NCI-H2171 treated with DMSO at 0.1 percent for 48 hours (cell line): ENCODE results near the gene PNMA6E.
A peak's percentile ranks its signal among the peaks of the same experiment; 100 is the strongest.

Experiments
- DNase-seq: peaks from one replicate; lab custom pipeline; 2025; lab: John Stamatoyannopoulos, UW

The PNMA6E gene

DNA sequence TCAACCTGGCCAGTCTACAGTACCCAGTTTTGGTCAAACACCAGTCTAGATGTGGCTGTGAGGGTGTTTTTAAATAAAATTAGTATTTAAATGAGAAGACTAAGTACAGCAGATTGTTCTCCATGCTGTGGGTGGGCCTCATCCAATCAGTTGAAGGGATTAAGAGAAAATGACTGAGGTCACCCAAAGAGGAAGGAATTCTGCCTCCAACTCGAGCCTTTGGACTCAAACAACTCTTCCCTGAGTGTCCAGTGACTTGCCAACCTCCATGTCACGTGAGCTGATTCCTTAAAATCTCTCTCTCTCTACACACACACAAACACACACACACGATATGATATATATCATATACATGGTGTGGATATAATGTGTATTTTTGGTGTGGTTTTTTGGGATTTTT lies 34.7 kb upstream of the PNMA6E start:
- DNase-seq = no peak

DNA sequence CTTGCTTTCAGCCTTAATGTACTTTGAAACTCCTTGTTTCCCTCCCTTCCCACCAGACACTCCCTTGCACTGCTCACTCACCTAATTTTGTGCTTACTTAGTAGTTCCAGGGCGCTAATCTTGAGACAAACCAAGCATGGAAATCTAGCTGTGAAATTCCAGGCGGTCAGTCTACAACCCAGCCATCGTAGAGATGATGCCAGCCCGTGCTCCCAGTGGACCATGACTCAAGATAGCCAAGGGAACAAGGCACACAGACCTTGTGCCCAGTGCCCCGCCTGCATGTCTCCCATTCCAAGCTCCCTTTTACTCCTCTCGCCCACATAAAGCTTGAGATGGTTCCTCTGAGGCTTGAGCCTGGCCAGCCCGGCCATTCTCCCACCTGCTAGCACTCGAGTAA lies 33.7 kb upstream of the PNMA6E start:
- DNase-seq = no peak

DNA sequence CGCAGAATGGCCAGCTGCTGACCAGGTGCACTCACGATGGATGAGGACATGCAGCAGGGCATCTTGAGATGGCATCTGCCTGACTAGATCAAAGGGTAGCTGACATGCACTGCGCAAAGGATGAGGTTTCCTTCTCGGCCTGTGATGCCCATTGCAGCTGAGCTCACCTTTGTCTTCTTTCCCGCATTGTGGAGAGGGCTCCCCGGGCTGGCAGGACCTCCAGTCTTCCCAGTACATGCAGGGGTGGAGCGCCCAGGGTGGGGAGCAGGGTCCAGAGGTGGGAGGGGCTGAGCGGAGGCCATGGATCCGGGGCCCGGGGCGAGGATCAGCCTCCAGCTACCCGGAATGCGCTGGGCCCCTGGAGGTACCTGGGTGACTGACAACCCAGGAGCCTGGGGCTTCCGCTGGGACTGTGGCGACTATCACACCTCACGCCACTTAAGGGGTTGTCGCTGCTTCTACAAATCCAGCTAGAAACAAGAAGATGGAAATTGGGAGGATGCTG lies 32.7 kb upstream of the PNMA6E start:
- no peak for DNase-seq

DNA sequence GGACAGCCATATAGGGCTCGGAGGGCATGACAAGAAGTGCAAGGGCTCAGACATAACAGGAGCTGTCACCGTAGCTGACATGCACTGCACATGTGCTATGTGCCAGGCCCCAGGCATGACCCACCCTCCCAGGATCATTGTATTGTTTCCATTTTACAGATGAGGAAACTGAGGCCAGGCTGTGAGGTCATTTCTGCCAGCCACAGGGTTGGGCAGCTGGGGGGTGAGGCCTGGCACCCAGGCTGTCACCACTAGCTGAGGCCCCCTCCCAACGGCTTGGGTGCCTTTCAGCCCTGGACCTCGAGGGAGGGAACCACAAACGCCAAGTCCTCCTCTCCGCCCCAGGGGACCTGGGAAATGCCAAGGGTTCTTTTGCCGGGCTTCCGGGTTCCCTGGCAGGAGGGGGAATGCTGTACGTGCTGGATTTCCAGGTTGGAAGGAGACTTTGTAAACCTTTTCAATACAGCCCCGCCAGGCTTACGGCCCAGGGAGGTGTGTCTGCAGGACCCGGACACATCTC lies 32.1 kb upstream of the PNMA6E start:
- no peak for DNase-seq

DNA sequence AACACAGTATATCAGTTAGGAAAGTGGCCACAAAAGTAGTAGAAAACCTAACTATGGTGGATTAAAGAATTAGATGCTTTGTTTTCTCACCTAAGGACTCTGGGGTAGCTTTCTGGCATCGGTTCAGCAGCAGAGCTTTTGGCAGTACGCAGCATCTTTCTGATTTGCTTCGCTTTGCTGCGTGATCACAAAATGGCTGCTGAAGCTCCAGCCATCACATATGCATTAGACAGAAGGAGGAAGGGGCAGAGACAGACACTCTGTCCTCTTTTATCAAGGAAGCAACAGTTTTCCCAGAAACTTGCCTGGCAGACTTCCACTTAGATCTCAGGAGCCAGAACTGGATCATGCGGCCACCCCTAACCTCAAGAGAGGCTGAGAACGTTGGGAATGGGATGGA lies 29.6 kb upstream of the PNMA6E start:
- no peak for DNase-seq

DNA sequence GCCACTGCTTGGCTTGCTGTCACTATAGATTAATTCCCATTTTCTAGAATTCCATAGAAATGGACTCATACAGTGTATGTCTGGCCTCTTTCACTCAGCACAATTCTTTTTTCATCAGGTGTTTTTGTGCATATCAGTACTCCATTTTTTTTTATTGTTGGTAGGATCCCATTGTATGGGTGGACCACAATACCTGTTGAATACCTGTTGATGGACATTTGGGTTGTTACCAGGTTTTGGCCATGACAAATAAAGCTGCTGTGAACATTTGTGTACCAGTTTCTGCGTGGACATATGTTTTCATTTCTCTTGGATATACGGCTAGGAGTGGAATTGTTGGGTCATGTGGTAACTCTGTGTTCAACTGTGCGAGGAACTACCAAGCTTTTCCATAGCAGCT lies 25.1 kb upstream of the PNMA6E start:
- DNase-seq = no peak

DNA sequence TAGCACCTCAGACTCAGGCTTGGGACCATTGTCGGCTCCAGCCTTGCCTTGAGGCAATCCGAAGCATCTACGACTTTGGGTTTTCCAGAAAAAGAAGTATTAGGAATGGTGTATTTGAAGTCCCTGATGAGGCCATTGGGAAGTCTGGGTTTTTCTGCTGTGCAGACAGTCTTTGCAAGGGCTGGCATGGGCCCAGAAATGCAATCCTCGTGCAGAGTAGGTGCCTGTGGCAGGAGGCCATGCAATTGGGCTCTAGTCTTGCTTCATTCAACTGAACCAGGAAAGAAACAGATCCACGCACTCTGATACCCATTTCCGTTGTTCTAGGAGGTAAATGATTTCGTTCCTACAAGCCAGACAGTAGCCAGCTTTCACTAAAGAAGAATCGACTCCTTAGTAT lies 22.5 kb upstream of the PNMA6E start:
- no peak for DNase-seq

DNA sequence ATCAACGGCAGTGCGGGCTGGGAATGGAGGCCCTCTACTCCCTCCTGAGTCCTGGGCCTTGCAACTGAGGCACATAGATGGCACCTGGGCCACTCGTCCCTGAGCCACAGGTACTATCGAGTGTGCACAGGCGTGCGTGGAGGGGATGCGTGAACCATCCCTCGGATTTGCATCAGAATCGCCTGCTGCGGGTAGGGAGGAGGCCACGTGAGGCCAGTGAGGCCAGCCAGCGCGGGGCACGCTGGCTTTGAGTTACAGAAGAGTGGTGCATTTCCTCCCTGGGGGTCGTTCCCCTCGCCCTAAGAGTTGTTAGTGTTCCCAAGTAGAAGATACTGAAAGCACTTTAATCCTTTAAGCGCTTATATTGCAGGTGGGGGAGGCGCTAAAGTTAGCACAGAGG lies 20.7 kb upstream of the PNMA6E start:
- DNase-seq = no peak

DNA sequence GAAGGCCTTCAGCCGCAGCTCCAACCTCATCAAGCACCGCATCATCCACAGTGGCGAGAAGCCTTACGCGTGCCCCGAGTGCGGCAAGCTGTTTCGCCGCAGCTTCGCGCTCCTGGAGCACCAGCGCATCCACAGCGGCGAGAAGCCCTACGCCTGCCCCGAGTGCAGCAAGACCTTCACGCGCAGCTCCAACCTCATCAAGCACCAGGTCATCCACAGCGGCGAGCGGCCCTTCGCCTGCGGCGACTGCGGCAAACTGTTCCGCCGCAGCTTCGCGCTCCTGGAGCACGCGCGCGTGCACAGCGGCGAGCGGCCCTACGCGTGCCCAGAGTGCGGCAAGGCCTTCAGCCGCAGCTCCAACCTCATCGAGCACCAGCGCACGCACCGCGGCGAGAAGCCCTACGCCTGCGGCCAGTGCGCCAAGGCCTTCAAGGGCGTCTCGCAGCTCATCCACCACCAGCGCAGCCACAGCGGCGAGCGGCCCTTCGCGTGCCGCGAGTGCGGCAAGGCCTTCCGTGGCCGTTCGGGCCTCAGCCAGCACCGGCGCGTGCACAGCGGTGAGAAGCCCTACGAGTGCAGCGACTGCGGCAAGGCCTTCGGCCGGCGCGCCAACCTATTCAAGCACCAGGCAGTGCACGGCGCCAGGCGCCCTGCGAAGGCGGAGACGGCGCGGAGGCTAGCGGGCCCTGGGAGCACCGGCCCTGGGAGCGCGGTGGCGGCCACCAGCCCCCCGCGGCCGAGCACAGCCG lies 19.9 kb upstream of the PNMA6E start:
- DNase-seq = no peak

DNA sequence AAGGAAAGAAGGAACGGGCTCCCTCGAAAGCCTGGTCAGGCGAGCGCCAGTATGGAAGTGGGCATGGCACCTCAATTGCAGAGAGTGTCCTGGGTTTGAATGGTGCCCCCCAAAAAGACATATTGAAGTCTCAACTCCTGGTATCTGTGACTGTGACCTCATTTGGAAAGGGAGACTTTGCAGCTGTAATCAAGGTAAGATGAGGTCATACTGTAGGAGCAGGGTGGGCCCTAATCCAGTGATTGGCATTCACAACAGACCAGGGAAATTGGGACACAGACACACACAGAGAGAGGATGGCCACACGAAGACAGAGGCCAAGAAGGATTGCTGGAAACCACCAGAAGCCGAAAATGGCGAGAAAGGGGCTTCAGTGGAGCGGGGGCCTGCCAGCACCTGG lies 16.5 kb upstream of the PNMA6E start:
- DNase-seq = no peak

DNA sequence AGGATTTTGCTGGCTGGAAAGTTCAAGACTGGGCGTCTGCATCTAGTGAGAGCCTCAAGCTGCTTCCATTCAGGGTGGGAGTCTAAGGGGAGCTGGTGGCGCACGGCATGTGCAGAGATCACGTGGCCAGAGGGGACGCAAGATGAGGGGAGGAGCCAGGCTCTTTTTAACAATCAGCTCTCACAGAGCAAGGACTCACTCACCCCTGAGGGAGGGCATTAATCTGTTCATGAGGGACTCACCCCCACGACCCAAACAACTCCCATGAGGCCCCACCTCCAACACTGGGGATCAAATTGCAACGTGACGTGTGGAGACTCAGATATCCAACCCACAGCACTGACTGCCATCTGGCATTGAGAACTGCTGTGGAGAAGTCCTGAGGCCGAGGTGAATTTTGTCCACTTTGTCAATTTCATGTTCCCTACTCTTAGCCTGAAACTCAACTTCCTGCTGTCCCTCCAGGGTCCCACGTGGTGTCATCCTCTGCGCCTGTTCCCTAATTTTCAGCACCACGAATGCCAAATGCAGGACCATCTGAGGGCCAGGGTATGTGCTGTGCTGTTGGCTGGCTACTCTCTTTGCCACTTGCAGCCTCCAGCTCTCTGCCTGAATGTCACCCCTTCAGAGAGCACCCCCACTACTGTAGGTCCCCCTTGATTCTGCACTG lies 15.8 kb upstream of the PNMA6E start:
- peak; percentile 76 for DNase-seq

DNA sequence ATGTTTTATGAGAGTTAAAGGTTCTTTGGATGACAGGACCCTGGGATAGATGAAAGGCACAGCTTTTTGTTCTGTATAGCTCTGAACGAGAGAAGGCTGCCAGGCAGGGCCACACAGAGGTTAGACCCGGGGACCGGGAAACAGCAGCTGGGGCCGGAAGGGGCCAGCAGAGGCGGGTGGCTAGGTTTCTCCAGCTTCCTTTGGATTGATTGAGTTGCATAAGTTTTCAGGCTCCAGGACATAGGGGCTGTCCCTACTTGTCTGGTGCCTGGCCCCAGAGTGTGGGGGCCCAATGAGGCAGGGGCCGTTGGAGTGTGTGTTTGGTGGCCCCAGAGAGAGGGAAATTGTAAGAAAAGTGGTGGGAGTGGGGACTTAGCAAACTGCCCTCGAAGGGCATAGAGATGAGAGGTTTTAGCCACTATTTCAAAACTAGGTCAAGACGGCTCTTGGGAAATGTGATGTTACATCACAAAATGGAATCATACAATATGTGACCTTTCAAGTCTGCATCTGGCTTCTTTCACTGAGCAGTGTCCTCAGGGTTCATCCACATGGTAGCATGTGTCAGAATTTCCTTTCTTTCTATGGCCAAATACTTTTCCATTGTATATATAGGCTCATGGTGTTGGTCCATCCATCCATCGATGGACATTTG lies 13.8 kb upstream of the PNMA6E start:
- no peak for DNase-seq

DNA sequence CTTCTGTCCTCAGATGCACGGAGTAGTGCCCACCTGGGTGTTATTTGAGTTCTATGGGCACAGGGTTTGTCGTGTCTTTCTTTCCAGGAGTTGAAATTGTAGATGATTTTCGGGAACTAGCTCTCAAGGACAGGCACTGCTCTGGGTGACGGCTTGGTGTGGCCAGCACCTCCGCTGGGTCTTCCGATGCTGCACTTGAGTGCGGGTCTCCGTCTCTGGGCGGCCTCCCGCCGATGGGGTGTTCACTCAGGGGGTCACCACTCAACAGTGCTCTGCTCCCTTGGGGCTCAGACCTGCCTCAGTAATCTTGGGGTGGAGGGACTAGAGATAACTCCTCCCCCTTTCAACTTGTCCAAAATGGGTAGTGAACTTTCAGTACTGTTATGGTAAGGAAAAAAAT lies 12.6 kb upstream of the PNMA6E start:
- DNase-seq = no peak

DNA sequence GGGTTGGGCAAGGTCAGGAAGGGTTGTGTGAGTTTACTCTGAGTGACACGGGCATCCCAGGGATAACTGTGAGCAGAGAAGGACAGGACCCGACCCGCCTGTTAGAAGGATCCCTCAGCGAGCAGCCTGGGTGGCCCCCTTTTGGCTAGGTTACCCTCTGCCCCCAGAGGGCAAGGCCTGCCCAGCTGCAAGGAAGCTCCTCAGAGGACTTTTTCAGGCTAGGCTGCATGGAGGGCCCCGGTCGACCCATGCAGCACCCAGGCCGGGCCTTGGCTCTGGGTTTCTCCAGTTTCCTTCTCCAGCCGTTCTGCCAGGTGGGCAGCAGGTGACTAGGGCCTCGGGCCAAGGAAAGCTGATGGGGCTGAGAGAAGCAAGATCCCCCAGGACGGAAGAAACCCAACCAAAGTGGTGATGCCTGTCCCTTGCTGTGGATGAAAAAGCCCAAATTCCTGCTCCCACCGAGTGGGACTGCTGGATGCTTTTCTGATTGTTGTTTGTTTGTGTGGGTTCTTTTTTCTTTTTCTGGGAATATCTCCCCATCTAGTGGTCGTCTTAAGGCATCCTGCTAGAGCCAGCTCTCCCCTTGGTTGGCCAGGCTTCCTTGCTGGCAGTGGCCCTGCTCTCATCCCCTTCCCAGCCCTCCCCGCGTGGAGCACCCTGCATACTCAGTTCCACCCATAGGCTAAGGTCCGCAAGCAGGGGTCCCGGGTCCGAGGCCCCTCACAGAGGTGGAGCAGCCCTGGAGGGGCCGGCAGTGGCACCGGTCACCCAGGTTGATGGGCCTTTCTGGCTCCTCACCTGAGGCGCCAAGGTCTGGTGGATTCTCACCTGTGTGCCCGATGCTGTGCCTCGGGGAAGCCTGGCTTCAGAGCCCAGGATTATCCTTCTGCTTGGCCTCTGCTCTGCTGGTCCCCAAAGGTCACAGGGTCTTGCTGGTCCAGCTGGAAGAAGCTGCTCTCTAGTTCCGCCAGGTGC lies 11.9 kb upstream of the PNMA6E start:
- DNase-seq = no peak

DNA sequence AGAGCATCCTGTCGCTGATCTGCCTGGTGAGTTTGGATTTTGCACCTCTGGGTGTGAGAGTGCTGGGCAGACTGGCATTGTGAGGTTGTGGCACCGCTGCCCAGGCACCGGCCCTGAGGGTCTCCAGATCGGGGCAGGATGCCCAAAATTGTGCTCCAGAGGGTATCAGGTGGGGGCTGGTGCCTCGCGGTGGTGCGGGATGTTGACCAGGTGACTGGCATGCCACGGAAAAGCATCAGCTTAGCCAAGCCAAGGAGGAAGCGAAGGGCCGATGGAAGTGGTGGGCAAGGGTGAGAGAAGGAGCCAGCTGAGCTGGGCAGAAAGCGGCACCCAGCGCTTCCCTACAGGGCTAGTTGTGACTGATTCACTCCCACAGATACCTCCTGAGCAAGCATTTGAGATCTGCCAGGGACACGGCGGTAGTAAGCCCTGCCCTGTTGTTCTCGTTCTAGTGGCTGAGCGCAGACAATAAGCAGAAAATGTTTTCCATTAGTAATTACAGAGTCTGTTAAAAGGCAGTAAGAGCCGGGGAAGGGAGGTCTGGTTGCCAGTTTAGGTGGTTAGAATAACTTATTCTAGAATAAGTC lies 10.9 kb upstream of the PNMA6E start:
- DNase-seq = no peak

DNA sequence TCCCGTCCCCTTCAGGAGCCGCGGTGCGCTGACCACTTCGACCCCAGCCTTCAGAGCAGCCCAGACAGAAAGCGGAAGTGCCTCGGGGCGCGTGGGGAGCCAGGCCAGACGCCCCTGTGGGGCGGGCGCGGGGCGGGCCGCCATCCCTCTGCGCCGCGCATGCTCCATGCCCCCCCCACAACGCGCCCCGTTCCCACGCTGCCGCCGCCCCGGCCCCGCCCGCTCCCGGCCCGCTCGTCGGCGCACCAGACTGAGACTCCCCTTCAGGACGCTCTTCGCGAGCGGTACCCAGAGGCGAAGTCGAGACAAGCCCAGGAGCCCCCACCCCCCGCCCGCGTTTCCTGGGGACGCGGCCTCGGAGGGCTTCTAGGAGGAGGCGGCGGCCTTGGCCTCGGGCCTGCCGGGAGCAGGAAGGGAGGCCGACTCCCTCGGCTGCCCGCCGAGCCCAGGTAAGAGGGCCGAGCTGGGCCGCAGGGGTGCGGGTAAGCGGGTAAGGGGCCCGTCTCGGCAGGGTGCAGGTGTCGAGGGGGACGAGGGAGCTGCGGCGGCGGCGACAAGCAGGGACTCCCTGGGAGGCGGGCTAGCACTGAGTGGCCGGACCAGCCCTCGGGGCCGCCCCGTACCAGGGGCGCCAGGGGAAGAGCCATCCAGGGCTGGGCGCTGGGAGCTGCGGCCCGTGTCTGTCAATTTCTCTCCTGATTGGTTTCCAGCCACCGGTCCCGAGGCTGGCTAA lies 10.3 kb upstream of the PNMA6E start, which contains the start of gene ZFP92:
Gene ZFP92, plus strand, starts transcription at position 218 of the 733 bp plus-strand sequence. CDS start 6,851 bp downstream, outside the sequence.
- DNase-seq = no peak

DNA sequence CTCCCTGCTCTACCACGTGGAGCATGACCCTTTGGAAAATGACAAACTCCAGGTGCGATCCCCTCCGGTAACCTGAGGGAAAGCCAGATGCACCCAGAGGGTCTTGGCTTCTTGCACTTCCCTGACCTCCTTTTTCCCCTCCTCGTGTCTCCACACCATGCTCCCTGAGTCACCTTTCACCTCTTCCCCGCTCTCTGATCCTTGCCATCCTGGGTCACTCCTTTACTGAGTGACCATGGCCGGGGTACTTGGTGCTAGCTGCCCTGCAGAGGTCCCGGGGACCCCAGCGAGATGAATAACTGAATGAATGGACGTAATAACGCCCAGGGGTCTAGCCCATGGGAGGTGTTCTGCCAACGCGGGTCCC lies 9.7 kb upstream of the PNMA6E start:
- no peak for DNase-seq

DNA sequence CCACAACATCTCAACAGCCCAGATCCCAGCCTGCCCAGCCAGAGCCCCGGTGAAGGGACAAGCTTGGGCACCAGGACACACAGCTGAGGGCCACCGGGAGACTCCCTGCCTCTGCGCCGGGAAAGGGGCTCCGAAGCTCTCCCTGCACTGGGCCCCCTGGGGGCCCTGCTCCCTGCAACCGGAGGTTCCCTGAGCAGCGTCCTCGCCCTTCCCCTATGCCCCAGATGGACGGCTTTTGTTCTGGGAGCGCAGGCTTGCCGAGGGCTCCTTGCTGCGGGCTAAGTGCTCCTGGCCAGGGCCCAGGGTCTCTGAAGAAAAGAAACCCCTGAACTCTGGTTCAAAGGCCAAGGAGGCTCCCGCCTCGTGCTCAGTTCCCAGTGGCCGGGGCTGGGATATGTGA lies 9.2 kb upstream of the PNMA6E start:
- DNase-seq = no peak

DNA sequence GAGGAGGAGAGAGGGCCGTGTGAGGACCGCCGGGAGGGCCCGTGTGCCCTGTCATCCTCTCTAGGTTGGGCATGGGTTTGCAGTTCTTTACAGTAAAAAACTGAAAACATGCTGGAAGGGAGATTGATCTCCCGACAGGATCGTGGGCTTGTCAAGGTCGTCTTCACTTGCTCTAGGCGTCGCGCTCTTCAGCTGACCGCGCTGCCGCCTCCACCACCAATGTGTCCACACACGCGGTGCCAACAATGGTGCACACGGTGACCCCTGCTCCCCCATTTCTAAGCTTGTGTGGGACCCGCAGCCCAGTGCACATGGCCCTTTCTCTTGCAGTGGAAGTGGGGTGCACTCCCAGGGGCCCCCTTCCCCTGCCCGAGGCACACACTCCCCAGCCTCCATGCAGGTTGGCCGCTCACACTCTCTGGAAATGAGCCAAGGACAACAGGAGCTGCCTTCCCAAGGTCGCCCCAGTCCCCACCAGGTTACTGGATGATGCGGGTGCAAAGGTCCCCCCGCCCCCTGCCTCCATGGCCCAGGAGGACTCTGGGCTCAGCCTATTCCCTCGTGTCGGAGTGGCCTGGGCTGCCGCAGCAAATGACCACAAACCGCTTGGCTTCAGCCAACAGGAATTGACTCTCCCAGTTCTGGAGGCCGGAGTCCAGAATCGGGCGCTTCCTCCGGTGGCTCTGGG lies 8.4 kb upstream of the PNMA6E start:
- no peak for DNase-seq

DNA sequence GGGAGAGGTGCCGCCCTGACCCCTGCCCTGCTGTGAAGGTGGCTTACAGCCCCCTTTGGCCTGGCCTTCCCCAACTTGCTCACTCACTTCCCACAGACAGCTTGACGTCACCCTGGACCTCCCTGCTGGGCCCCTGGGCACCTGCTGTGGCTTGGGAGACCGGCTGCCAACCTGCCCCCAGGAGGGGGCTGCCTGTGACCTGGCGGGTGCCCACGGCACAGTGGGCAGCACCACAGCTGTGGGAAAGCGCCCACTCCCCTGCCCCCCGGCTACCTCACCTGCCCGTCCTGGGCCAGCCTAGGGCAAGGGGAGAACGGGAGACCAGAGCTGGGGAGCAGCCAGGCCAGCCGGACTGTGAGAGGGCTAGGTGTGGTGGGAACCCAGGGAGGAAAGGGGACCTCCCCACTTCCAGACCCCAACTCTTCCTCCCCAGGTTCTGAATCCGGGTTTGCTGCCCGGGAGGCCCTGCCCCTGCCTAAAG lies 7.8 kb upstream of the PNMA6E start:
- DNase-seq = no peak
